Left ventricle myocardium inferior (tissue), 1 donor: ENCODE results near the gene PRAMEF1. TPM values are rescaled to one million over a fixed set of nuclear protein-coding genes. Genes with fewer than 3 reads are reported as not detected.
"Not testable (repeated sequence)": the region's sequence is repeated elsewhere in the genome, so short reads cannot be mapped to it uniquely, and the experiment has no call there.

ENCODE experiments used
- DNase-seq: peaks from one replicate; pipeline ENCODE4 v3.0.0-alpha.2; 2020
- H3K27ac ChIP-seq: fragments of 200-600 bp; replicated peaks from 2 replicates; pipeline ENCODE4 v1.8.0; 2021
- H3K27me3 ChIP-seq: fragments of 200-600 bp; 2 replicates; pipeline ENCODE4 v1.8.0; 2021; ENCODE audit warnings: low read depth
- H3K36me3 ChIP-seq: fragments of 200-600 bp; 2 replicates; pipeline ENCODE4 v1.8.0; 2021
- H3K4me1 ChIP-seq: fragments of 200-600 bp; 2 replicates; pipeline ENCODE4 v1.8.0; 2021
- H3K4me3 ChIP-seq: fragments of 200-600 bp; 2 replicates; pipeline ENCODE4 v1.8.0; 2021; ENCODE audit warnings: mild to moderate bottlenecking, moderate library complexity
- H3K9me3 ChIP-seq: fragments of 200-600 bp; replicated peaks from 2 replicates; pipeline ENCODE4 v1.8.0; 2021
- intact Hi-C: fragments of 100-400 bp; cut with micrococcal nuclease; formaldehyde crosslinking; loops from one replicate; pipeline ENCODE4 v1.11.0; 2022
- long read RNA-seq: library from polyadenylated mRNA; unstranded; transcript quantifications from one replicate; pipeline ENCODE4 v2.0.0, GENCODE V29; 2021
- total RNA-seq: library from RNA; stranded (reverse); fragmentation: NEBNext Ultra II Directional; extraction: Animal tissue kit (Norgen Biotek cat#: 25700); gene quantifications from one replicate; pipeline ENCODE4 v1.2.1, GENCODE V29; 2021
- TF ChIP-seq, protein P1 (sequence below): fragments of 200-600 bp; IDR thresholded peaks from 2 replicates; pipeline ENCODE4 v1.8.0; 2021; ENCODE audit warnings: antibody characterized with exemption, mild to moderate bottlenecking, borderline replicate concordance
- donor health status: DM: no; HTN: yes; CAD: no; lungs with severe emphysema.

Gene PRAMEF1, protein sequence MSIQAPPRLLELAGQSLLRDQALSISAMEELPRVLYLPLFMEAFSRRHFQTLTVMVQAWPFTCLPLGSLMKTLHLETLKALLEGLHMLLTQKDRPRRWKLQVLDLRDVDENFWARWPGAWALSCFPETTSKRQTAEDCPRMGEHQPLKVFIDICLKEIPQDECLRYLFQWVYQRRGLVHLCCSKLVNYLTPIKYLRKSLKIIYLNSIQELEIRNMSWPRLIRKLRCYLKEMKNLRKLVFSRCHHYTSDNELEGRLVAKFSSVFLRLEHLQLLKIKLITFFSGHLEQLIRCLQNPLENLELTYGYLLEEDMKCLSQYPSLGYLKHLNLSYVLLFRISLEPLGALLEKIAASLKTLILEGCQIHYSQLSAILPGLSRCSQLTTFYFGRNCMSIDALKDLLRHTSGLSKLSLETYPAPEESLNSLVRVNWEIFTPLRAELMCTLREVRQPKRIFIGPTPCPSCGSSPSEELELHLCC
- not detected for total RNA-seq
- long read RNA-seq, result 0 reads

DNA sequence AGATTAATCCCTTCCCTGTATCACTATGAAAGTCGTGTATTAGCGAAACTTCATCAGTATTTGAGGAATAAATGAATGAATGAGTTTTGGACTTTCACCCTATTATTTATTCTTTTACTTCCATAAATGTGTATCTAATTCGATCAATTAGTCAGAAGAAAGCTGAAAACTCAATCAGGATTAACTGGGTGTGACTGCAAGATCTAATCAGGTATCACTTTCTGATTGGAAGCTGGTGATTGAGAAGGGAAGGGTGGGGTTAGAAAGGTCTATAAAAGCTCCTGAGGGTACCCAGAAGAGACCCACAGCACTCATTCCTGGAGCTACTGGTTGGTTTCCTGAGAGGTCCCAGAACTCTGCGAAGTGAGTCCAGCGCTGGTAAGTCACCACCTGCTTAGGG is at the start of gene PRAMEF1:
TSS of gene PRAMEF1 (plus strand) at position 301 of the 400 bp plus-strand sequence. CDS start 1,831 bp downstream, outside the sequence.
- DNase-seq, H3K27ac ChIP-seq, H3K27me3 ChIP-seq, H3K36me3 ChIP-seq, intact Hi-C loops, H3K4me1 ChIP-seq, H3K4me3 ChIP-seq, H3K9me3 ChIP-seq: not testable (repeated sequence)

DNA sequence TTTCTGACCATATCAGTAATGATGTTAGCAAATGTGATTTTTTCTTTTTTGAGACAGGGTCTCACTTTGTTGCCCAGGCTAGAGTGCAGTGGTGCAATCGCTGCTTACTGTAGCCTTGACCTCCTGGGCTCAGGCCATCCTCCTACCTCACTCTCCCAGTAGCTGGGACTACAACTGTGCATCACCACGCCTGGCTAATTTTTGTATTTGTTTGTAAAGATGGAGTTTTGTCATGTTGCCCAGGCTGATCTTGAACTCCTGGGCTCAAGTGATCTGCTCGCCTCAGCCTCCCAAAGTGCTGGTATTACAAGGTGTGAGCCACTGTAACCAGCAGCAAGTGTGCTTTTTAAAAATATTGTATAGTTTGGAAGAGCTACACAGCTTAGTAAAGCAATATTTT is 49.3 kb upstream of the PRAMEF1 start:
- H3K27me3 ChIP-seq, result peaks cover 63% of the 10 kb centered on the region
- intact Hi-C loops, result no loop called here
- H3K36me3 ChIP-seq, result no peaks in the 10 kb centered on the region
- H3K4me1 ChIP-seq, result no peaks in the 10 kb centered on the region
- no peak for DNase-seq
- H3K4me3 ChIP-seq, result no peak overlapping the region
- TF ChIP-seq, protein P1, sequence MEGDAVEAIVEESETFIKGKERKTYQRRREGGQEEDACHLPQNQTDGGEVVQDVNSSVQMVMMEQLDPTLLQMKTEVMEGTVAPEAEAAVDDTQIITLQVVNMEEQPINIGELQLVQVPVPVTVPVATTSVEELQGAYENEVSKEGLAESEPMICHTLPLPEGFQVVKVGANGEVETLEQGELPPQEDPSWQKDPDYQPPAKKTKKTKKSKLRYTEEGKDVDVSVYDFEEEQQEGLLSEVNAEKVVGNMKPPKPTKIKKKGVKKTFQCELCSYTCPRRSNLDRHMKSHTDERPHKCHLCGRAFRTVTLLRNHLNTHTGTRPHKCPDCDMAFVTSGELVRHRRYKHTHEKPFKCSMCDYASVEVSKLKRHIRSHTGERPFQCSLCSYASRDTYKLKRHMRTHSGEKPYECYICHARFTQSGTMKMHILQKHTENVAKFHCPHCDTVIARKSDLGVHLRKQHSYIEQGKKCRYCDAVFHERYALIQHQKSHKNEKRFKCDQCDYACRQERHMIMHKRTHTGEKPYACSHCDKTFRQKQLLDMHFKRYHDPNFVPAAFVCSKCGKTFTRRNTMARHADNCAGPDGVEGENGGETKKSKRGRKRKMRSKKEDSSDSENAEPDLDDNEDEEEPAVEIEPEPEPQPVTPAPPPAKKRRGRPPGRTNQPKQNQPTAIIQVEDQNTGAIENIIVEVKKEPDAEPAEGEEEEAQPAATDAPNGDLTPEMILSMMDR, result no peak
- H3K9me3 ChIP-seq, result peaks cover 9% of the 10 kb centered on the region
- no peak overlapping the region for H3K27ac ChIP-seq

DNA sequence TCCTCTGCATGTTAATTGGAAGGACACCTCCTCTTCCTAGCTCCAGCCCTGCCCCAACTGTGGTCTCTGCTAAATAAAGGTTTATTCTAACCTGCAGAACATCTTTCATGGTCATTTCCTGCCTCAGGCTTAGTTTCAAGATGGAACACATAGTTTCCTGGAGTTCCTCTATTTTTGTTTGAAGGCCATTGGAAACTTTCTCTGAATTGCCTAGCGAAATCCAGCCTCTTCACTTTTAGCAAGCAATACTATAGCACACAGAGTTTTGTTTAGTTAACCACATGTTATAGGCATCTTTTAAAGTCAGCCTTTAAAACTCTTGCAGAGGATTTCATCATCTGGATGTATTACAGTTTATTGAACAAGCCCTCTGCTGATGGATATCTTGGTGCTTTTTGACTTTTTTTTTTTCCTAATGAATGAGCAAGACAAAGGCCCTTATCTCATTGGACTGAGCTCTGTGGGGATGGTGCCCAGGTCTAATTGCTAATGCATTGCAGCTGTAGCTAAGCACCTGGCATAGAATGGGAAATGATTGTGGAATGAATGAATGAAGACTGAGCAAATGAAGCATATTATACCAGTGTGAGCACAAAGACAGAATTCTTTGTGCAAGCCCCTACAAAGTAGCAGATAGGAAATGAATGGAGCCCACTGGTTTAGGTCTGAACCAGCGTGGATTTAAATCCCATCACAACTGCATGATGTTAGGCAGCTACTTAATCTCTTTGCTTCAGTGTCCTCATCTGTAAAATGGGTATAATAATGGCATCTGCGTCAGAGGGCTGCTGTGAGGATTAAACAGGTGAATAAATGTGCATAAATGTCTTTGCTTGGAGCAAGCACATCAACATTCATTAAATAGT is 45.8 kb upstream of the PRAMEF1 start:
- TF ChIP-seq, protein P1, result no peak
- H3K36me3 ChIP-seq, result no peaks in the 10 kb centered on the region
- no peak overlapping the region for H3K27ac ChIP-seq
- H3K4me1 ChIP-seq, result no peaks in the 10 kb centered on the region
- intact Hi-C loops, result no loop called here
- H3K9me3 ChIP-seq, result peaks cover 31% of the 10 kb centered on the region
- DNase-seq, result no peak
- H3K27me3 ChIP-seq, result peaks cover 53% of the 10 kb centered on the region
- no peak overlapping the region for H3K4me3 ChIP-seq

DNA sequence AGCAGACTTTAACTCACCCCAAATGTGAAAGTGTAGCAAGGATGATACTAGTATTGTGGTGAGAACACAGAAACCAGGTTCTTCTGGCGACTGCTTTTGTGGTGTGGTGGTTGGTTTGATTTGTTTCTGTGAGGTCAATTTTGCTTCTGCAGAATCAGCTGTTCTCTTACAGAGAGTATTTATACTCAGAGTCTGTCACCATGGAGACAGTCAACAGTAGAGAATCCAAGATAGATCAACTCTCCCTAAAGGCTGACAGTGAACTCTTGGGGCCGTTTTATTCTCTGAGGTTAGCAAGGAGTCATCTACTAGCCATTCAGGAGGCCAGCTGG is 45.2 kb upstream of the PRAMEF1 start, which contains the start of gene CFAP107:
TSS of gene CFAP107 (plus strand) at position 209 of the 332 bp plus-strand sequence. CDS start 231 bp downstream, outside the sequence.
- Histone ChIP-seq H3K9me3 (peaks cover 33% of the 10 kb centered on the region), H3K27ac (no peak within 1 kb of the TSS), H3K36me3 (no peaks in the 10 kb centered on the region), H3K4me3 (no peak within 1 kb of the TSS), H3K27me3 (peaks cover 53% of the 10 kb centered on the region), H3K4me1 (no peaks in the 10 kb centered on the region)
- TF ChIP-seq, protein P1, result no peak
- DNase-seq, result no peak
- intact Hi-C loops, result no loop called here

DNA sequence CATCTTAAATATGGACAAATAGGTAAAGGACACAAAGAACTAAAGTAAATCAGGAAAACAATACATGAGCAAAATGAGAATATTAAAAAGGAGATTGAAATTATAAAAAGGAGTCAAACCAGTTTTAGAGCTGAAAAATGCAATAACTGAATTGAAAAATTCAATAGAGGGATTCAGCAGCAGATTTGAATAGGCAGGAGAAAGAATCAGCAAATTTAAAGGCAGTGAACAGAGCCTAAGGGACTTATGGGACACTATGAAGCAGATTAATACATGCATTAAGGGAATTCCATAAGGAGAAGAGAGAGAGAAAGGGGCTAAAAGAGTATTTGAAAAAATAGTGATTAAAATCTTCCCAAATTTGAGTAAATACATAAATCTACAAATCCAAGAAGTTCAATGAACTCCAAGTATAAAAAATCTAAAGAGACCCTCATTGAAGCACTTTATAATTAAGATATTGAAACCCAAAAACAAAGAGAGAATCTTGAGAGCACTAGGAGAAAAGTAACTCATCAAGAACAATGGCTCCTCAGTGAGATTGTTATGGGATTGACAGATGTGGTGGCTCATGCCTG is 42.3 kb upstream of the PRAMEF1 start:
- Histone ChIP-seq H3K36me3 (no peaks in the 10 kb centered on the region), H3K4me1 (no peaks in the 10 kb centered on the region), H3K27me3 (peaks cover 39% of the 10 kb centered on the region), H3K9me3 (peaks cover 33% of the 10 kb centered on the region), H3K27ac (no peak overlapping the region), H3K4me3 (no peak overlapping the region)
- TF ChIP-seq, protein P1, result no peak
- DNase-seq, result no peak
- intact Hi-C loops, result no loop called here
